ENCODE results near the gene CHAC1. TPM values are rescaled to one million over a fixed set of nuclear protein-coding genes. Genes with fewer than 3 reads are reported as not detected.

Gene CHAC1
- total RNA-seq, 2 donors from 2014 or later, result 0.18 to 2.7 TPM

DNA sequence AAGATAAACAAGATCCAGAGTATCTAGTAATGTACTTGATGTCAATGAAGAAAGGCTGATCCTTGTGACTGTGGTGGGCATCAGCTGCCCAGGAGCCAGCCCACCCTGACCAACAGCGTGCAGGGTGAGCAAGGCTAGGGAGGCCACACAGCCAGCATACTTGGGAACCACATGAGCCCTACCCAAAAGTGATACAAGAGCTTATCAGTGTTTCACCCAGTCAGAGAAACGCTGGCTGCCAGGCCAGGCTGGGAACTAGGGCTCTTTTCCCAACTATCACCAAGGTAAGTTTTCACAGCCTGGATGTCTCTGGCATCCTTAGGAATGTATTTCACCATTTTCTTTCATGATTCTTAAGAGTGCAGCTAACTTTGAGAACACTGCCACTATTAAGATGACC, 24.9 kb downstream of the CHAC1 start:
- peaks cover 8 to 21% of the 10 kb centered on the region in 2 donors for H3K36me3 ChIP-seq
- WGBS, result 88% methylated on average over 2 of the region's 2 CpGs
- no peaks in the 10 kb centered on the region for H3K9me3 ChIP-seq
- H3K27ac ChIP-seq, result no peak overlapping the region
- H3K27me3 ChIP-seq (replicated peaks; ENCODE audit: insufficient read depth), result no peaks in the 10 kb centered on the region
- H3K4me1 ChIP-seq (replicated peaks), result no peaks in the 10 kb centered on the region
- H3K4me3 ChIP-seq, result no peak overlapping the region
- TF ChIP-seq POLR2A (IDR thresholded peaks at IDR 0.05), result no peak
- no peak for TF ChIP-seq POLR2AphosphoS5 (IDR thresholded peaks at IDR 0.05)
- TF ChIP-seq, protein P1, sequence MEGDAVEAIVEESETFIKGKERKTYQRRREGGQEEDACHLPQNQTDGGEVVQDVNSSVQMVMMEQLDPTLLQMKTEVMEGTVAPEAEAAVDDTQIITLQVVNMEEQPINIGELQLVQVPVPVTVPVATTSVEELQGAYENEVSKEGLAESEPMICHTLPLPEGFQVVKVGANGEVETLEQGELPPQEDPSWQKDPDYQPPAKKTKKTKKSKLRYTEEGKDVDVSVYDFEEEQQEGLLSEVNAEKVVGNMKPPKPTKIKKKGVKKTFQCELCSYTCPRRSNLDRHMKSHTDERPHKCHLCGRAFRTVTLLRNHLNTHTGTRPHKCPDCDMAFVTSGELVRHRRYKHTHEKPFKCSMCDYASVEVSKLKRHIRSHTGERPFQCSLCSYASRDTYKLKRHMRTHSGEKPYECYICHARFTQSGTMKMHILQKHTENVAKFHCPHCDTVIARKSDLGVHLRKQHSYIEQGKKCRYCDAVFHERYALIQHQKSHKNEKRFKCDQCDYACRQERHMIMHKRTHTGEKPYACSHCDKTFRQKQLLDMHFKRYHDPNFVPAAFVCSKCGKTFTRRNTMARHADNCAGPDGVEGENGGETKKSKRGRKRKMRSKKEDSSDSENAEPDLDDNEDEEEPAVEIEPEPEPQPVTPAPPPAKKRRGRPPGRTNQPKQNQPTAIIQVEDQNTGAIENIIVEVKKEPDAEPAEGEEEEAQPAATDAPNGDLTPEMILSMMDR (IDR thresholded peaks at IDR 0.05), result no peak
- DNase-seq (ENCODE audit: low spot score), result no peak
- intact Hi-C loops (cut with DNase I), result no loop called here

- DNase-seq (ENCODE audit: low spot score), result no peak
- Histone ChIP-seq H3K27me3 (replicated peaks; ENCODE audit: insufficient read depth) (no peaks in the 10 kb centered on the region), H3K27ac (no peak overlapping the region), H3K9me3 (no peaks in the 10 kb centered on the region), H3K4me3 (no peak overlapping the region), H3K36me3 (peaks cover 9 to 21% of the 10 kb centered on the region in 2 donors), H3K4me1 (replicated peaks) (no peaks in the 10 kb centered on the region)
- TF ChIP-seq, protein P1 (IDR thresholded peaks at IDR 0.05), result no peak
- TF ChIP-seq POLR2AphosphoS5 (IDR thresholded peaks at IDR 0.05) (no peak), POLR2A (IDR thresholded peaks at IDR 0.05) (no peak)
- 97% methylated on average over 4 of the region's 4 CpGs for WGBS
- intact Hi-C loops (cut with DNase I), result no loop called here
Observed at GRCh38 chr15:40978562-40978961, 25.3 kb downstream of the CHAC1 start.

GRCh38 chr15:40981186-40981585, 27.9 kb downstream of the CHAC1 start:
- Histone ChIP-seq H3K4me3 (no peak overlapping the region), H3K36me3 (peaks cover 14 to 21% of the 10 kb centered on the region in 2 donors), H3K27me3 (replicated peaks; ENCODE audit: insufficient read depth) (no peaks in the 10 kb centered on the region), H3K4me1 (replicated peaks) (no peaks in the 10 kb centered on the region), H3K27ac (no peak overlapping the region), H3K9me3 (no peaks in the 10 kb centered on the region)
- intact Hi-C loops (cut with DNase I), result no loop called here
- 69% methylated on average over 3 of the region's 3 CpGs for WGBS
- DNase-seq (ENCODE audit: low spot score), result no peak
- TF ChIP-seq POLR2AphosphoS5 (IDR thresholded peaks at IDR 0.05) (no peak), POLR2A (IDR thresholded peaks at IDR 0.05) (no peak)
- TF ChIP-seq, protein P1 (IDR thresholded peaks at IDR 0.05), result no peak

DNA sequence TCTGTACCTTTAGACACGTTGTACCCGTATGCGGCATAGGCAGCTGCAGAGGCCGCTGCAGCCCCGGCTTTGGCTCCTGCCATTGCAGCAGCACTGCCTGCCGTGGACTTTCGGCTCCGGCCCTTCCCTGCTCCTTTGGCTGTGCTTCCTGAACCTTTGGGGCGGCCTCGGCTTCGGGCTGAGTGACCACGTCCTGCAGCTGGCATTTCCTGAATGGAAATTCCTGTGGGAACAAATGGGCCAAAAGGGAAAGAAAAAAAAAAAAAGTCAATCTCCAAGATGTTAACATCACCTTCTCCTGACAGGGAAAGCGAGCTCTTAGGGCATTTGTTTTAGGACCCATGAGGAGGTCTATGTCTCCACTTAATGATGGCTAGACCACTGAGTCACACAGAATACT, 29.6 kb downstream of the CHAC1 start:
- H3K27ac ChIP-seq, result no peak overlapping the region
- intact Hi-C loops (cut with DNase I), result no loop called here
- no peak for DNase-seq (ENCODE audit: low spot score)
- no peaks in the 10 kb centered on the region for H3K4me1 ChIP-seq (replicated peaks)
- peaks cover 14 to 21% of the 10 kb centered on the region in 2 donors for H3K36me3 ChIP-seq
- no peaks in the 10 kb centered on the region for H3K9me3 ChIP-seq
- H3K4me3 ChIP-seq, result no peak overlapping the region
- 88% methylated on average over 13 of the region's 13 CpGs for WGBS
- H3K27me3 ChIP-seq (replicated peaks; ENCODE audit: insufficient read depth), result no peaks in the 10 kb centered on the region
- no peak for TF ChIP-seq POLR2A (IDR thresholded peaks at IDR 0.05)
- TF ChIP-seq, protein P1 (IDR thresholded peaks at IDR 0.05), result no peak
- TF ChIP-seq POLR2AphosphoS5 (IDR thresholded peaks at IDR 0.05), result no peak

GRCh38 chr15:40984406-40984805, 31.1 kb downstream of the CHAC1 start:
- H3K36me3 ChIP-seq, result peaks cover 10 to 17% of the 10 kb centered on the region in 2 donors
- H3K4me1 ChIP-seq (replicated peaks), result no peaks in the 10 kb centered on the region
- WGBS, result 93% methylated on average over 5 of the region's 5 CpGs
- DNase-seq (ENCODE audit: low spot score), result no peak
- no peak for TF ChIP-seq POLR2AphosphoS5 (IDR thresholded peaks at IDR 0.05)
- no peak for TF ChIP-seq POLR2A (IDR thresholded peaks at IDR 0.05)
- TF ChIP-seq, protein P1 (IDR thresholded peaks at IDR 0.05), result no peak
- H3K27ac ChIP-seq, result no peak overlapping the region
- intact Hi-C loops (cut with DNase I), result no loop called here
- H3K9me3 ChIP-seq, result no peaks in the 10 kb centered on the region
- no peaks in the 10 kb centered on the region for H3K27me3 ChIP-seq (replicated peaks; ENCODE audit: insufficient read depth)
- no peak overlapping the region for H3K4me3 ChIP-seq
